ENCODE results near the gene SRGAP1.

- TF ChIP-seq CTCF (conservative IDR thresholded peaks at IDR 0.05) = no peak
- TF ChIP-seq ZFX (IDR thresholded peaks at IDR 0.05) = no peak
These were observed 300.7 kb downstream of the SRGAP1 start for GRCh38 chr12:64145226-64145625.

Data from C4-2B (cell line).